Loucy (cell line): ENCODE measurements around the gene PIK3R1.

Source experiments
- CTCF ChIP-seq: fragments of 200-600 bp; sonication (generic); conservative IDR thresholded peaks from 2 replicates; pipeline ENCODE4 v1.5.1; 2014; ENCODE audit warnings: mild to moderate bottlenecking, antibody characterized with exemption, low read length
- EZH2phosphoT487 ChIP-seq: fragments of 200-600 bp; IDR thresholded peaks from 2 replicates; pipeline ENCODE4 v1.6.1; 2018; ENCODE audit warnings: antibody characterized with exemption, mild to moderate bottlenecking, moderate library complexity, borderline replicate concordance

- TF ChIP-seq CTCF (no peak), EZH2phosphoT487 (no peak)
Measured at GRCh38 chr5:68193481-68194036, 22.0 kb upstream of the PIK3R1 start.
